Right ventricle myocardium inferior (tissue), 1 donor: ENCODE measurements around the gene PBRM1. TPM values are rescaled to one million over a fixed set of nuclear protein-coding genes. Genes with fewer than 3 reads are reported as not detected.

Source experiments
- ATAC-seq: fragments of 200-7000 bp; cut with Tn5 transposase; one replicate; pipeline ENCODE4 v1.9.1; 2020; ENCODE audit warnings: mild to moderate bottlenecking, moderate library complexity
- DNase-seq: peaks from one replicate; pipeline ENCODE4 v3.0.0; 2021; ENCODE audit errors: missing footprints
- intact Hi-C: fragments of 100-400 bp; cut with DNase I; formaldehyde crosslinking; loops from one replicate; pipeline ENCODE4 v1.11.0; 2022
- total RNA-seq: library from RNA; stranded (reverse); fragmentation: NEBNext Ultra II Directional; extraction: Animal tissue kit (Norgen Biotek cat#: 25700); gene quantifications from one replicate; pipeline ENCODE4 v1.2.1, GENCODE V29; 2021
- donor health status: DM: no; HTN: yes; CAD: no; lungs with severe emphysema.

PBRM1 gene
- total RNA-seq, 1 donor from 2014 or later: 45.3 TPM

DNA sequence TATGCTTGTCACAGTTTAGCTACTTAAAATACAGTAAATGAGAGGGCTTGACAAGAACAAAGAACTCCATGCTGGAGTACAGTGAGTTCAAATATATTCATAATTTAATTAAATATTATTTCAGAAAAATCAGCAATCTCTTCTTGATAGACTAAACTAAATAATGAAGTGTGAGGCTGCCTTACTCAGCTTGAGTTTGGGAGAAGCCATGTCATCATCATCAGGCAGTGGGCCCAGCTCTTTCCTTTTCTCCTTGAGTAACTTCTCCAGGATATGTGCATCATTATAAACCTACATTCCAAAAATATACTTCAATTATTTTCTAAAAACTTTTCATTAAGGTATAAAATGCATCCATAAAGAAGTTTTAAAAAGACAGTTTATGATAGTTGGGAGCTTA is 70.5 kb downstream of the PBRM1 start:
- DNase-seq (no peak), ATAC-seq (no peak)
- intact Hi-C loops: no loop called here

GRCh38 chr3:52614689-52615088 is 71.0 kb downstream of the PBRM1 start:
- intact Hi-C loops: no loop called here
- ATAC-seq (no peak), DNase-seq (no peak)

- no peak for ATAC-seq
- DNase-seq: no peak
- intact Hi-C loops: loop anchor here (5.0 kb wide), 2 partner anchors 72 to 137 kb away; partner anchors contain the start of gene UQCC5
Observed at GRCh38 chr3:52609316-52609815, 76.3 kb downstream of the PBRM1 start.

- no peak for DNase-seq
- intact Hi-C loops: loop anchor here (5.0 kb wide), 2 partner anchors 71 to 136 kb away; partner anchors contain the start of gene UQCC5
- no peak for ATAC-seq
Observed at GRCh38 chr3:52608337-52608736, 77.4 kb downstream of the PBRM1 start.

DNA sequence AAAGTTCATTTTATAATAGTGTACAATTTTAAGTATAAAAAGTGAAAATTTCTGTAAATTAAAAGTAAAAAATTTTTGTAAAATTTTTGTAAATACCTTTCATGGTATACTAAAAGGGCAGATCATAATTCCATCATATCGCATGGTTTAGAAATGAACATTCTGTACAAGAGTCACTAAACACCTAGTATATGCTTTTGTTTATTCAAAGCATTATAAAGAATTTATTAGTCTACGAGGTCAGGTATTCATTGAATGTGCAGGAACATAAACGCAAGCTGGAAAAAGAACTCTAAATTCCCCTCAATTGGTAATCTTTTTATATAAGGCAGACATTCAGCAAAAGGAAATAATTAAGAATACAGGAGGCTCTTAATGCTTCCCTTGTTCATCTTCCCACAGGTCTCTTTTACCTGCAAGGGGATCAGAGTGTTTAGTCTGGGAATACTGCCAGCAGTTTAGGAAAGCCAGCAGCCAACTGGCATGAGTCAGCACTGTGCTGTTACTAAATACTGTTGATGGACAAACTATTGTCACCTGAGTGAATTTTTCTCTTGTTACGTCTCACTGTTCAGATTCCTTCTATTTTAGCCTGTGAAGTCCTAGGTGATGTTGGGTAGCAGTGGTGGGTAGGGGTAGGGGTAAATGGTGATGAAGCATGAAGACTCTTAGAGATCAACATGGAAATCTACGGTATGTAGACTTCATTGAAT is 79.2 kb downstream of the PBRM1 start:
- intact Hi-C loops: loop anchor here (5.0 kb wide), 2 partner anchors 69 to 134 kb away; partner anchors contain the start of gene UQCC5
- DNase-seq (no peak), ATAC-seq (peak; percentile 37)

DNA sequence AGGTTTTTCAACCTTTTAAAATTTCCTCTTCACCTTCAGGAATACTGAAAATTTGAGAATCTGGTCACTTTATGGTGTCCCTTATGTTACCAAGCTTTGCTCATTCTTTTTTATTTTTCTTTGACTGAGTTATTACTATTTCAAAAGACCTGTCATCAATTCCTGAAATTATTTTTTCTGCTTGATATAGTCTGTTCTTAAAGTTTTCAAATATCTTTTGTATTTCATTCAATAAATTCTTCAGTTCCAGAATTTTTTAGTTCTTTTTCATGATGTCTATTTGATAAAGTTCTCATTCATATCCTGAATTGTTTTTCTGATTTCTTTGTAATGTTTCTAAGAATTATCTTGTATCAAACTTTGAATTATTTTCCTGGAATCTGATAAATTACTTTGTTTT is 85.5 kb downstream of the PBRM1 start:
- ATAC-seq: no peak
- no peak for DNase-seq
- intact Hi-C loops: no loop called here

- no peak for ATAC-seq
- DNase-seq: no peak
- intact Hi-C loops: no loop called here
Observed at GRCh38 chr3:52596658-52597265, 89.0 kb downstream of the PBRM1 start.

DNA sequence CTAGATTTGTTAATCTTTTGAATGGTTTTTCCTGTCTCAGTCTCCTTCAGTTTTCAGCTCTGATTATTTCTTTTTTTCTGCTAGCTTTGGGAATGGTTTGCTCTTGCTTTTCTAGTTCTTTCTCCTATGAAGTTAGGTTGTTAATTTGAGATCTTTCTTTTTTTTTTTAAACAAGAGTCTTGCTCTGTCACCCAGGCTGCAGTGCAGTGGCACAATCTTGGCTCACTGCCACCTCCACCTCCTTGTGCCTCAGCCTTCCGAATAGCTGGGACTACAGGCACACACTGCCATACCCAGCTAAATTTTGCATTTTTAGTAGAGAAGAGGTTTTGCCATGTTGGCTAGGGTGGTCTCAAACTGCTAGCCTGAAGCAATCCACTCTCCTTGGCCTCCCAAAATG is 92.6 kb downstream of the PBRM1 start:
- DNase-seq: no peak
- intact Hi-C loops: no loop called here
- no peak for ATAC-seq

GRCh38 chr3:52574056-52574965 is 111.4 kb downstream of the PBRM1 start:
- DNase-seq (no peak), ATAC-seq (no peak)
- intact Hi-C loops: no loop called here

DNA sequence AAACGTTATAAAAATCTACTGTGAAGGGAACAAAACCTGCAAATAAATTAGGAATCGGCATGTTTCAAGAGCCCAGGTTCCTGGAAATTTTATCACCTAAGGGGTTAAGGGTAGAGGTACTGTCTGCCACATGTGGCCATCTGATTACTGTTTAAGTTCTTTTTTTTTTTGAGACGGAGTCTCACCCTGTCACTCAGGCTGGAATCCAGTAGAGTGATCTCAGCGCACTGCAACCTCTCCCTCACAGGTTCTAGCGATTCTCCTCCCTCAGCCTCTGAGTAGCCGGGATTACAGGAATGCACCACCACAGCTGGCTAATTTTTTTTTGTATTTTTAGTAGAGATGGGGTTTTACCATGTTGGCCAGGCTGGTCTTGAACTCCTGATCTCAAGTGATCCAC is 113.5 kb downstream of the PBRM1 start:
- no peak for DNase-seq
- intact Hi-C loops: no loop called here
- no peak for ATAC-seq

GRCh38 chr3:52570076-52570475 is 115.6 kb downstream of the PBRM1 start:
- no peak for ATAC-seq
- intact Hi-C loops: no loop called here
- no peak for DNase-seq

GRCh38 chr3:52568069-52568468 is 117.6 kb downstream of the PBRM1 start:
- ATAC-seq (no peak), DNase-seq (no peak)
- intact Hi-C loops: no loop called here

- no peak for DNase-seq
- ATAC-seq: no peak
- intact Hi-C loops: no loop called here
Observed at GRCh38 chr3:52563984-52564383, 121.7 kb downstream of the PBRM1 start.

GRCh38 chr3:52561028-52561747 is 124.5 kb downstream of the PBRM1 start:
- ATAC-seq (peak; percentile 23), DNase-seq (no peak)
- intact Hi-C loops: no loop called here

DNA sequence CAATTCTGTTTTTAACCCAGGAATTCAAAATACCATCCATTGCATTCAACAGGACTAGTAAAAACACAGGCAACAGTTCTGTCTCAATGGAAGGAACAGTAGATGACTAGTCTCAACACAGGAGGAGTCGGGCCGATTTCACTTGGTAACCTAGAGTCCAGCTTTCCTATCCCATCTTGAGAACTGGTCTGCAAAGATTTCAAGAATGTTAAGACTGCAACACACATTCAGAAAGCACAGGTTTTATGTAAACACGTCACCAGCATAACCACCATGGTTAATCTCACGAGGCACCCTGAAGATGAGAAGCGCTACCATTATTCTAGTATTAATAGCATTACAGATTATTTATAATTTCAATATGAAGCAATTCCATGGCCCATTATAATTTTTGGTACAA is 127.3 kb downstream of the PBRM1 start:
- ATAC-seq: no peak
- DNase-seq: no peak
- intact Hi-C loops: no loop called here

GRCh38 chr3:52557011-52557960 is 128.4 kb downstream of the PBRM1 start:
- ATAC-seq (no peak), DNase-seq (no peak)
- intact Hi-C loops: no loop called here

DNA sequence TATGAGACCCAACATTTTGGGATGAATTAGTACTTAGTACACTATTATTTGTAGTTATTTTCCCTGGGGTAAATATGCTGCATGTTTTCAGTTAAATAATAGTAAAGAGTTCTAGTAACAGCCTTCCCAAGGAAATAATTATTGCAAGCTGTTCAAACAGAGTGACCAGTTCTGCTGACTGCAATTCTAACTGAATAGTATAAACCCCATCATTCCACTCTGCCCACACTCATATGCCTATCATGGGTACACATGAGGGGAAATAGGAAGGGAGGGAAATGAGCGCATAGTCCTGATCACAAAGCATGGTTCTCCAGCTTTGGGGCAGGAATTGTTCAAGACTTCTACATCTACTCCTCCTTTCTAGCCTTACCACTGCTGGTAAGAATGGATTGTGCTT is 130.7 kb downstream of the PBRM1 start:
- intact Hi-C loops: no loop called here
- ATAC-seq (no peak), DNase-seq (no peak)
